ENCODE measurements around the gene LRRC8A.
"Not testable (repeated sequence)": the region's sequence is repeated elsewhere in the genome, so short reads cannot be mapped to it uniquely, and the experiment has no call there.

The LRRC8A gene

DNA sequence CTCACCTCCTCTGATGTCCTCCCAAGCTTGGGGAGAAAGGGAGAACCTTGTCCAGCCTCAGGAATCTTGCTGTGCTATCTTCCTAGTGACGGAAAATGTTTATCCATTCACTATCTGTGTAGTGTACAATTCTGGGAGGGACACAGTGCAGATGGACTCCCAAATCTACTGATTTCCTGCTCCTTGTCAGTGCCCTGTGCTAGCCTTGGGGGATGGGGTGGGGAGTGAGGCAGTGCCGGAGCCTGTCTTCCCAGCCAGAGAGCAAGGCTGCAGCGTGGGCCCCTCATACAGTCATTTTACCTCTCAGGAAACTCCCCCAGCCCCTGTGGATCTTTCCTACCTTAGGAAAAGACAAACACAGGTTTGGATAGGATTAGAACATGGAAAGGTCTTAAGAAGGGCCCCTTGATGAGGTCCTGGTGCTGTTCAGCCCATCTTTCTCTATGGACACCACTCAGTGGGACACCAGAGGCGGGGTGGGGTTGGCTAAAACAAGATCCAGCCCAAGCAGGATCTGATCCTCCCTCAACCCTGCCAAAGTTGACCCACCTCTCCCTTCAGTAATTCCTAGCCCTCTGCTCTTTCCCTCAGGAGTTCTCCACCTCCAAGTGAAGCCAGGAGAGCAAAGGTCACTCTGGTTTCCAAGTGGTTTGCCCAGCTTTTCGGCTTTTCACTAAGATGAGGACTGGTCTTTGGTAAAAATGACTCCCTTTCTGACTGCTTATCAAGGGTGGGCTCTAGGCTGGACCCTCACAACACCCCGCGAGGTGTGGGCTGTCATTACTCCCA lies 62.1 kb downstream of the LRRC8A start:
- Mint-ChIP-seq H3K27ac (peak overlapping the region; percentile 43), H3K36me3 (peaks cover 28% of the 10 kb centered on the region), H3K4me1 (peaks cover 22% of the 10 kb centered on the region), H3K4me3 (no peak overlapping the region), H3K9me3 (no peaks in the 10 kb centered on the region)
- DNase-seq (ENCODE audit: low spot score in 2 of 2) (no peak), ATAC-seq (no peak)

DNA sequence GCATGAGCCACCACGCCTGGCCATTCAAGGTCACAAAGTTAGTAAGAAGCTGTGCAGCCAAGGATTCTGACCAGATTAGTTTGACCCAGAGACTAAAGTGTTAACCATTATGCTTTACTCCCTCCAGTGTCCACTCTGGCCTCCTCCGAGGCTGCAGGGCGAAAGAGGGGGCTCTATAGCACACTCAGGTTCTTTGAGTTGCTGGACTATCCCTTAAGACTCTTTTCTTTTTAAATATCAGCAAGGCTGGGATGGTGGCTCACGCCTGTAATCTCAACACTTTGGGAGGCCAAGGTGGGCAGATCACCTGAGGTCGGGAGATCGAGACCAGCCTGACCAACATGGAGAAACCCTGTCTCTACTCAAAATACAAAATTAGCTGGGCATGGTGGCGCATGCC lies 63.0 kb downstream of the LRRC8A start:
- not testable (repeated sequence) for H3K9me3 Mint-ChIP-seq; DNase-seq (ENCODE audit: low spot score in 2 of 2); ATAC-seq; H3K4me3 Mint-ChIP-seq
- Mint-ChIP-seq H3K36me3 (peaks cover 38% of the 10 kb centered on the region), H3K4me1 (peaks cover 22% of the 10 kb centered on the region), H3K27ac (peak overlapping the region; percentile 43)

DNA sequence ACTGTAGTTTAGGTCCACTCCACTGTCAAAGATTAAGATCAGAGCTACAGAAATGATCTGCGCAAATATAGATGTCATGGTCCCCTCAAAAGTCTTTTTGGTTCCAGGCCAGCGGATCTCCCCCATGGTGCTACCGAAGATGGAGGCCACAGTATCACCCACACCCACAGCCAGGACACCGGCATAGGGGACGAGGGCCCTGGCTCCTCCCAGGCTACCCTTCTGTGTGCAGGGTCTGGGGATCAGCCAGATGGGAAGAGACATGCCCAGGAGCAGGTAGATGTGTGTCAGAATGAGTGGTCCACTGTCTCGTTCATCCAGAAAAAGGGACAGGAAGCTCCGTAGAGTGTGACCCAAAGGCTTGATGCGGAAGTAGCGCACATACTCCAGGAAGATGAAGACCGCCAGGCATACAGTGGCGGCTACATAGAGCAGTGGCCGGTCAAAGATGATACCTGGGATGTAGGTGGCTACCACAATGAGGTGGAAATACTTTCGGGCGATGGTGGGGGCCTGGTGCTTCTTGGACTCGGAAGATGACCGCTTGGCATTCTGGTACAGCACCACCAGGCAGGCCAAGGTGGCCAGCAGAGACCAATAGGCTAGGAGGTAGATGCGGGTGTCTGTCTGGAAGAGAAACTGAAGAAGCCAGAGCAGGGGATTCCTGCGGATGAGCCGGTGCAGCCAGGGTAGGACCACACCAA lies 64.0 kb downstream of the LRRC8A start:
- H3K9me3 Mint-ChIP-seq, result no peaks in the 10 kb centered on the region
- peaks cover 22% of the 10 kb centered on the region for H3K4me1 Mint-ChIP-seq
- DNase-seq (ENCODE audit: low spot score in 2 of 2) (no peak), ATAC-seq (no peak)
- H3K27ac Mint-ChIP-seq, result peak overlapping the region; percentile 98
- H3K36me3 Mint-ChIP-seq, result peaks cover 48% of the 10 kb centered on the region
- H3K4me3 Mint-ChIP-seq, result peak overlapping the region; percentile 96

DNA sequence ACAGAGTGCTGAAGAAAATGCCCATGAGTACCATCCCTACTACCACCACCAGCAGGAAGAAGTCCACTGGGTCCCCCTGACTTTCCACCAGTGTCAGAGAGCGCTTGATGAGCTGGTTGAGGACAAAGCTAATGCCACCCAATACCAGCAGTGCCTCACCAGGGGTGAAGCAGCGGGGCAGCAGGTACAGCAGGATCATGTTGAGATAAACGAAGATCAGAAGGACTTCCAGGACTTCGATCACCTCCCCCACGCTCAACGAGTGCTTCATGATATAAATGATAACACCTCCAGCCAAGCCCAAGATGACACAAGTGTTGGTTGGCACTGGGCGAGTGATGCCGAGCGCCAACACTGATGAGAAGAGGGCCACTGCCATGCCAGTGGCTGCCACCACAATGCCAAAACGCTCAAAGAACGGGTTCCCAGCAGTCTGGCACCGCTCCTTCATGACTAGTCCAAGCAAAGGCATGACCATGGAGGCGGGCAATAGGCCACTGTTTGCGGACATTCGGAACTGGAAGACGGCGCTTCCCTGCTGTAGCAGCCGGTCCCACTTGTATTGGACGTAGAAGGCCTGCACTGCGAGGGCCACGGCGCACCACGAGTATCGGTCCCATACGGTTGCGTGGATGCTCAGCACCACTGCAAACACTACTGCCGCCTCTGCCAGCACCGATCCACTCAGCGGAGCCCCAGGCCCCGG lies 64.8 kb downstream of the LRRC8A start:
- peak overlapping the region; percentile 96 for H3K4me3 Mint-ChIP-seq
- H3K9me3 Mint-ChIP-seq, result no peaks in the 10 kb centered on the region
- DNase-seq (ENCODE audit: low spot score in 2 of 2), result no peak
- H3K4me1 Mint-ChIP-seq, result peaks cover 22% of the 10 kb centered on the region
- H3K36me3 Mint-ChIP-seq, result peaks cover 55% of the 10 kb centered on the region
- ATAC-seq, result peak; percentile 32
- peak overlapping the region; percentile 98 for H3K27ac Mint-ChIP-seq

DNA sequence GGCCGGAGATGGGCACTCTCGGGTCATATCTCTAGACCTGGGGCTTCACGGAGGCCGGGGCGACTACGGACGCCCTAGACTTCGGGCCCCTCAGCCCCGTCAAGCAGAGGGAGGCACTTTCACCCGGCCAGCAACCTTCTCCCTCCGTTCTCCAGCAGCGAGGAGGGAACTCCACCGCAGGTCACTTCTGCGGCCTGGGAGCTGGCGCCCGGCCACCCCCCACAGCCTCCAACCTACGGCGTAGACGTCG lies 65.3 kb downstream of the LRRC8A start:
- ATAC-seq (no peak), DNase-seq (ENCODE audit: low spot score in 2 of 2) (no peak)
- peak overlapping the region; percentile 96 for H3K4me3 Mint-ChIP-seq
- peaks cover 22% of the 10 kb centered on the region for H3K4me1 Mint-ChIP-seq
- H3K27ac Mint-ChIP-seq, result peak overlapping the region; percentile 98
- H3K36me3 Mint-ChIP-seq, result peaks cover 60% of the 10 kb centered on the region
- no peaks in the 10 kb centered on the region for H3K9me3 Mint-ChIP-seq

DNA sequence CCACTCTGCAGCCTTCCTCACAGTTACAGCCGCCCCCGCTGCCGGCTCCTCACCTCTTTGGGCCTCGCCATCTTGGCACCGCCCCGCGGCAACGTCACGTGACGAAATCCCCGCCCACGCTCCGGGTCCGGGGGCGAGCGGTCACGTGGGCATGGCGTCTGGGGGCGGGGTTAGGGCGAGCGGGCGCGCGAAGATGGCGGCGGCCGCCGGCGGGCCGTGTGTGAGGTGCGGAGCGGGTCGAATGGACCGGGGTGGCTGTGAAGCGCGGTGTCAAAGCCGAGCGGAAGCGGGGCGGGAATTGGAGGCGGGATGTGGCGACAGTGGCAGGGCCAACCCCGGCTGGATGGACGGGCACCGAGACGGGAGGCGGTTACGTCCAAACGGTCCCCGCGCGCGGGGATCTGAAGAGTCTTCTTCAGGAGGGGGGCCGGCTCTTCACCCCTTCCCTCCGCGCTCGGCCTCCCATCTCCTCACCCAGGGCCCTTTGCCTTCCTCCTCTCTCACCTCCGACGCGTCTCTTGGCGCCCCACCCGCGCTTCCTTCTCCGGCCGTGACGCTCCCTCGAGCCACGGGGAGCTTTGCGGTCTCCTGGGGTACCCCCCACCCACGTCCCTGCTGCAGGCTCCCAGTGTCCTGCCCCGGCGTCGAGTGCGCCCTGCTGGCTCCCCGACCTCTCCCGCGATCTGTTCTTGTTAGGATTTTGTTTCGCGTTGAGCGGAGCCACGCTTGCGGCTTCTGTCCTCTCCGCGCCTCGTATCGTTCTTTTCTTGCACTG lies 65.8 kb downstream of the LRRC8A start, which contains the start of the genes DOLK and NUP188:
DOLK (minus strand) TSS at position 77 of the 775 bp plus-strand sequence. CDS start 300 bp downstream, outside the sequence.
NUP188 (plus strand) TSS at position 173 of the 775 bp plus-strand sequence; CDS start at position 194, 21 bp downstream.
- H3K4me3 Mint-ChIP-seq, result peak within 1 kb of the TSS; percentile 96
- peaks cover 22% of the 10 kb centered on the region for H3K4me1 Mint-ChIP-seq

DNA sequence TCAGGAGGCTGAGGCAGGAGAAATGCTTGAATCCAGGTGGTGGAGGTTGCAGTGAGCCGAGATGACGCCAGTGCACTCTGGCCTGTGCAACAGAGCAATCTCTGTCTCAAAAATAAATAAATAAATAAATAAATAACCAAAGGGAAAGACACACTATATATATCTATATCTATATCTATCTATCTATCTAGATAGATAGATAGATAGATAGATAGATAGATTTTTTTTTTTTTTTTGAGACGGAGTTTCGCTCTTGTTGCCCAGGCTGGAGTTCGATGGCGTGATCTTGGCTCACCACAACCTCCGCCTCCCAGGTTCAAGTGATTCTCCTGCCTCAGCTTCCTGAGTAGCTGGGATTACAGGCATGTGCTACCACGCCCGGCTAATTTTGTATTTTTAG lies 79.5 kb downstream of the LRRC8A start:
- peaks cover 100% of the 10 kb centered on the region for H3K36me3 Mint-ChIP-seq
- DNase-seq (ENCODE audit: low spot score in 2 of 2); H3K9me3 Mint-ChIP-seq; ATAC-seq; H3K27ac Mint-ChIP-seq; H3K4me1 Mint-ChIP-seq; H3K4me3 Mint-ChIP-seq: not testable (repeated sequence)

More for the DNA sequence above, 65.8 kb downstream of the LRRC8A start, which contains the start of the genes DOLK and NUP188:
- peak; percentile 87 for ATAC-seq
- Mint-ChIP-seq H3K27ac (peak within 1 kb of the TSS; percentile 98), H3K9me3 (no peaks in the 10 kb centered on the region), H3K36me3 (peaks cover 65% of the 10 kb centered on the region)
- peak; percentile 100 for DNase-seq (ENCODE audit: low spot score in 2 of 2)
